ENCODE measurements around the gene RPL23.

The RPL23 gene

DNA sequence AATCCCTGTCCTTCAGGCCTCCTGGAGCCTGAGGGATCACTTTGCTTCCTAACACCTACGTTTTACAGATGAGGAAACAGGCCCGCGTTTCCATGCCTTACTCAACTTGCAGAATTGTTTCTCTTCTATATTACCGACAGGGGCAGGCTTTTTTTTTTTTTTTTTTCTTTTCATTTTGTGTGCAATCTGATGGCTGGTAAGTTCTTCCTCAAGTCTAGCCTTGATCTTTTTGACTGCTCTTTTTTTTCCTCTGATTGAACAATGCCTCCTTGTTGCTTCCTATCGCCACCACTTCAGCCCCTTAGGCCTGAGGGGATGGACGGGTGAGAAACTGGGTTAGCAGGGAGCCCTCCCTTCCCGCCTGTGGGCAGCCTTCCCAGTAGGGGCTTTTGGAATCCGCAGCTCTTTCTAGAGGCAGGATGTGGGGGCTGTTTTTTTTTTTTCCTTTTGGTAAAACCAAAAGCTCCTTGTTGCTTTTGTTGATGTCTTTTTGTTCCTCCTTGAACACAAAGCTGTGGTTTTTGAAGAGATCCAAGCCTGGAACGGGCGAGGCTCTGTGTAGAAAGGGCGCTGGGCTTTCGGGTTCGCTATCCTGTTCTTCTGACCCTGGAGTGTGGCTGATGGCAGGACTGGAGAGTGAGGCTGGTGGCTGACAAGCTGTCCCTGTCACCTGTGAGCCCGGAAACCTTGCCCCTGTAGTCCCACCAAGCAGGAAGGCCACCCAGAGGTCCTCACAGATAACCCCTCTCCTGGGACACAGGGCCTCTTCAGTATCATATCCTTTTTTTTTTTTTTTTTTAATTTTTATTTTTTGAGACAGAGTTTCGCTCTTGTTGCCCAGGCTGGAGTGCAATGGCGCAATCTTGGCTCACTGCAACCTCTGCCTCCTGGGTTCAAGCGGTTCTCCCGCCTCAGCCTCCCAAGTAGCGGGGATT, 30.3 kb upstream of the RPL23 start:
- DNase-seq, result no peak

DNA sequence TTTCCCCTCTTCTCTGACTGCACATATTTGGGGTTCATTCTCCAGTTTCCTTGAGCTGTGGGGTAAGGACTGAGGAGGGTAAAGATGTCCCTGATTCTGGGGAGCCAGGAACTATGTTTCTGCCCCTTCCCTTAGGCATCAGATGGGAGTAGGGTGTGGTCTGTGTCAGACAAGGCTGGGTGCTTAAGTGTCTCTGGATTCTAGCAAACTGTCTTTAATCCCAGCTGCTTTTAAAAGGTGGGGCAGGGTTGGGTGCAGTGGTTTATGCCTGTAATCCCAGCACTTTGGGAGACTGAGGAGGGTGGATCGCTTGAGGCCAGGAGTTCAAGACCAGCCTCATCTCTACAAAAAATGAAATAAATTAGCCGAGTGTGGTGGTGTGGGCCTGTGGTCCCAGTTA, 29.3 kb upstream of the RPL23 start:
- DNase-seq, result no peak

DNA sequence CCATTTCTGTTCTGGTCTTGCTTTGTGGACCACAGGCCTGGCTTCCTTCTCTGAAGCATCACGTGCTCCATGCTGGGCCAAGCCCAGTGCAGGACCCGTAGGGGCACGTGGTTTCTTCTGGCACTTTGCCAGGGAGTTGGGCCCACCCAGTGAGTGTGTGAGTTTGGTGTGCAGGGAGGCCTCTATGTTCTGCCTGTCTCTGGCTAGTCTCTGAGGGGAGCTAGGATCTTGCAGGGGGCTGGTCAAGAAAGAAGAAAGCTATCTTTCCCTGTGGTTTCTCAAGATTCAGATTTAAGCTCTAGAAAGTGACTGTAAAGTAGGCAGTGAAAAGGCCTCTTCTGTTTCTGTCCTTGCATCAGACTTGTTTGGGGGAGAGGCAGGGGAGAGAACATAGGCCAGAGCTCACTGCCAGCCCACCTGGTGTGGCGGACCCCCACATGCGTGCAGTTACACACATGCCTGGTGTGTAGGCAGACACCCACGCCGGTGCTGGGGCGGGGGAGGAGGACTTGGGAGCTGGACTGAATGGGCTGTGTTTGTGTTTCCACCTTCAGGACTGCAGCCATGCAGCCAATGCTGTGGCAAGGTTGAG, 28.2 kb upstream of the RPL23 start:
- DNase-seq, result no peak

DNA sequence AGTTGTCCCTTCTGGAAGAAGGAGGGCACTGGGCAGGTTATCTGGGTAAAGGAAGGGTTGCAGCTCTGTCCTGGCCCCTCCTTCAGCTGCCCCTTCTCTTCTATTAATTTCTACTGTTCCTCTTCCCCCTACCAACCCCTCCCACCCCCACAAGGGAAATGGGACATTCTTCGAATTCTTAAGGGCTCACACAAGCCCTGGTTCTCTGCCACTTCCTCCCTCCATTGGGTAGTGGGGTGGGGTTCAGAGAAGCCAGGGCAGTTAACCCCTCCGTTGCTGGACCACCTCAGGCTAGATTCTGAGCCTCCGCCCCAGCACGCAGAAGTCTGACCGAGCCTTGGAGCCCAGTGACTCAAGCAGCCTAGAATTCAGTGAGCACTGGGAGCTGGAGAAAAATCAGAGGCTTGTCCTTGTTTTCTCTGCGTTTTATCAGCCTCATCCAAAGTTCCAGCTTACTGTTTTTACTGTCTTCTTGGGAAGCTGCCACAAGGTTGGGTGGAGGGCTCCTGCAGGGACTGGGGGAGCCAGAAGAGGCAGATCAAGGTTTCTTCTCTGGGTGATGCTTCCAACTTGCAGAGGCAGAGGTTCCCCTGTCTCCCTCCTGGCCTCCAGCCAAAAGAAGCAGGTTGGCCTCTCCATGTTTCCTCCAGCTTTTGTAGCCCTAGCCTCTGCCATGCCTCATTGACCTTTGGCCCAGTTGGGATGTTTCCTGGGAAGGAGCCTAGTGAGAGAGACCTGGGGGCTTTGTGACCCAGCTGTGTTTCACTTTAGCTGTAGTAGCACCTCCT, 26.6 kb upstream of the RPL23 start:
- DNase-seq, result no peak

DNA sequence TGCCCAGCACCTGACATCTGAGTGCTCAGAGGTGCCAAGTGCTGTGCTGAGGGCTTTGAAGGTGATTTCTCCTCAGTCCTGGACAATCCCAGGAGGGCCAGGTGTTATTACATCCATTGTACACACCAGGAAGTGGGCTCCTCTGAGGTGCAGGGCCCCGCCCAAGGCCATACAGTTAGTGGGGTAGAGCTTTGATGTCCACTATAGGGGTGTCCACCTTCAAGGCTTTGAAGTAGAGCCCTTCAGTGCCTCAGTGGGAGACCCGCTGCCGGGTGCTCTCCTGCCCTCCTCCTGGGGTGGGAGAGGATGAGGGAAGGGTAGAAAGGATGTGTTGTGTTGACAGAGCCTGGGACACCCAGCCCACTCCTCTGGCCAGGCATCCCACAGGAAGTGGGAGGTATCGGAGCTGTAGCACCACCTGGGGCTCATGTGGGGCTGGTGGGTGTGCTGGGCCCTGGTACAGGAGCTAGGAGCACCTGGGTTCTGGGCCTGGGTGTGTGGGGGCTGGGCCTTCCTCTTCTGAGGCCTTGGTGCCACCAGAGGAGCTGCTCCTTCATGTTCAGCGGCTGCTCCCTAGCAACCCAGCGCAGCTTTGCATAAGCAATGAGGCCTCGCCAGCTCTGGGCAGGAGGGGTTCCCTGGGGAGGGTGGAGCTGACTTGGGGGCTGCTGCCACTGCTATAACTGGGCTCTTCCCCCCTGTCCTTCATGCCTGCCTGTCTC, 23.8 kb upstream of the RPL23 start:
- no peak for DNase-seq

DNA sequence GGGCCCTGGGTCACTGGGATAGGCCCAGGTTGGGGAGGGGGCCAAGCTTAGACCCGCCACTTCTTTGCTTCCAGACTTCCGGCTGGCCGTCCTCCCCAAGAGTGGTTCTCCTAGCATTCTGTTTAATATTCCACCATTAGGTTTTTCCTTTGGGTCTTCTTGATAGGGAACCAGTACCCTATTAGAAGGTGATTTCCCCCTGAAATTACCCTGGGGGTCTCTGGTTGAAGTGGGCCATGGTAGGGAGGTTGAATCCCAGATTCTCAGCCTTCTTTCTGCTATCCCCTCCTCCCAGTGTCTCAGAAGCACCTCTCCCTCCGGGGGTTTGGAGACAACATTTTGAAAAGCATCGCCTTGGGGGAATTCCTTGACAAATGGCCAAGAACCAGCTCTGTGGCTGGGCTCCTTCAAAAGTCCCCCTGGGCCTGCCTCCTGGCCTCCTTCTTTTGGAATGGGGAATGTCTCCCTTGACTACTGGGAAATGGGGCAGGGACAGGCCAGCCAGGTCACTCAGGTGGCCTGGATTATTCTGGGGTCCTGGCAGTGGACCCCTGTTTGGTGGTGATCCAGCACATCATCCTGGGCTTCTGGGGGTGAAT, 22.1 kb upstream of the RPL23 start:
- DNase-seq, result no peak

DNA sequence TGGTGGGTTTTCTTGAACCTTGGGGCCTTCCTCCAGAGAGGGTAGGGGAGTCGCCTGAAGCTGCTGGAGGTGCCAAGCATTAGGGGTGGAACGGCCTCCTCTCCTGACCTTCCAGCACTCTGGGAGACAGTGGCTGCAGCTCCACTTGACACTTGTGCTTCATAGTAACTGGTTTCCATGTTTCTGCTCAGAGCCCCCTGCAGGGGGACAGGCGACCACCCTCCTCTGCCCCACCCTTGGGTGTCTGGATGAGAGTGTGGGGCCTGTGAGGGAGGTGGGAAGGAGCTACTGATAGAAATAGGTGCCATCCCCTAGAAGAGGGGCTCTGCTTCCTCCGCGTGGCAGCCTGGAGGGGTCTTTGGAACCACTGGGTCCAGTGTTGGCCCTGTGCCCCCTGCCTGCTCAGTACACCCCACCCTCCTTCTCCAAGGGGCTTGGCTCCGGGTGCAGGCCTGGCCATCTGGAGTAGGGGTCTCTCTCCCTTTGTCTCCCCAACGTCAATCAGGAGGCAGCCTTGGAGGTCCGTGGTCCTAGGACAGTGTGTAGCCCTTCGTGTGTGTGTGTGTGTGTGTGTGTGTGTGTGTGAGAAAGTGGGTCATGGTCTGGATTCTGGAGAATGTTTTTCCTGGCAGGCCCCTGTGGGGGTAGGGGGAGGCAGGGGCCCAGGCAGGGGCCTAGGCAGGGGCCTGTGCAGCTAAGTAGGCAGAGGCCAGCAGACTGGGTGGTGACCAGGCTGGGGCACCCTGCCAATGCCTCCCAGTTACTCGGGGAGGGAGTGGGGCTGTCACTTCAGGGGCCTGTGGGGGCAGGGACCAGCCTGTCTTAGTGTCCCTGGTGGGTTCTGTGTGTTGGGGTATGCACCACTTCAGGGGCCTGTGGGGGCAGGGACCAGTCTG, 21.2 kb upstream of the RPL23 start:
- DNase-seq, result no peak

DNA sequence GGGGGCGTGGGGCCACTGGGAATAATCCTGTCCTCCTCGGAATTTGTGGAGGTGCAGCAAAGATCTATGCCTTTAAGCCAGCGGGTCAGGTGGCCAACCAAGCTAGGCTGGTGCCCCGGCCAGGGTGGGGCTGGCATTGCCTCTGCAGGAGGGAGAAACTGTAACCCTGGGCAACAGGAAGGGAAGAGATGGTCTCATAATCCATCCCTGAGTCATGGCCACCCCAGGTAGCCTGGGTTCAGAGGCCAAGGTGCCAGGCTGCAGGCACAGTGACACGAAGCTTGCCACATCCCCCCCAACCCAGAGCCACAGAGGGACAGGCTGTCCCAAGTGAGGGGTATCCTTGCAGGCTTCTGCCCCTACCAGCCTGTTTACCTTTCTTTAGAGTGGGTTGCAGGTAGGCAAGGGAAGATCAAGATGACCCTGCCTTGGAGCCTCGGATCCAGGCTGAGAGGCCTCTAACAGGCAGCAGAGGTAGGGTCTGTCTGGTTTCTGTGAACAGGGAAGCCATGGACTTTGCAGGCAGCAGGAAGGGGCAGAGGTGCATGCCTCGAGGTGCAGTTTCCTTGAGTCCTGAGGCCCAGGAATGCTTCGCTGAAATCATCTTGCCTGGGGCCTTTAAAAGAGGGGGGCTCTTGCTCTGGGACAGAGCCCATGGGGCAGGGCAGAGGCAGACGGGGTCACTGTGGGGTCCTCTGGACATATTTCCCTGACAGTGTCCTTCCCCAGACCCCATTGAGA, 20.3 kb upstream of the RPL23 start:
- DNase-seq, result no peak

DNA sequence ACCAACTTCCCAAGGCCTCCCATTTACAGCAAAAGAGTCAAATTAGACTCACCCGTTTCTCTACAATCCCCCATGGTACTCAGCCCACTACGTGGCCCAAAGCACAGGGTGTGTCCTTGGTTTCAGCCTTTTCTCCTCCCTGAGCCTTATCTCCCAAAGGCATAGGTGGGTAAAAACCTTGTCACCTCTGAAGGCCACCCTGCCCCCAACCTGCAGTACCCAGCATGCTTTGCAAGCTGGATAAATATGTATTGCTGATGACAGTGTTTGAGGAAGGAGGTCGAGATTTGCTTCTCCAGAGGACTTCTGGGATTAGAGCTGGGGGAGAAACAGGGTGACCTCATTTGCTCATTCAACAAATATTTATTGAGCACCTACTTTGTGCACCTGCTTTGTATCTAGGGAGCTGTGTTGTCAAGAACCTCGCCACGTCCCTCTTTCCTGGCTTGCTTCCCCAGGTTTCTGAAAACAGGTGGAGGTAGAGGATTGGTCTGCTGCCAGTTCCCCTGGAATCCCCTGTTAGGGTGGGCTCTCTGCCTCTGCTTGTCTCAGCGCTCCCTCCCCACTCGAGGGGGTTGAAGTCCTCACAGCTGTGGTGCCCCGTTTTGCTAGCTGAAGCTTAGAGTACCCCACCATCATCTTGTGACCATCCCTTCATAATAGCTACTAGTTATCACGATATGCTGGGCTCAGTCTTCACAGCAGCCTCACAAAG, 19.3 kb upstream of the RPL23 start:
- no peak for DNase-seq

DNA sequence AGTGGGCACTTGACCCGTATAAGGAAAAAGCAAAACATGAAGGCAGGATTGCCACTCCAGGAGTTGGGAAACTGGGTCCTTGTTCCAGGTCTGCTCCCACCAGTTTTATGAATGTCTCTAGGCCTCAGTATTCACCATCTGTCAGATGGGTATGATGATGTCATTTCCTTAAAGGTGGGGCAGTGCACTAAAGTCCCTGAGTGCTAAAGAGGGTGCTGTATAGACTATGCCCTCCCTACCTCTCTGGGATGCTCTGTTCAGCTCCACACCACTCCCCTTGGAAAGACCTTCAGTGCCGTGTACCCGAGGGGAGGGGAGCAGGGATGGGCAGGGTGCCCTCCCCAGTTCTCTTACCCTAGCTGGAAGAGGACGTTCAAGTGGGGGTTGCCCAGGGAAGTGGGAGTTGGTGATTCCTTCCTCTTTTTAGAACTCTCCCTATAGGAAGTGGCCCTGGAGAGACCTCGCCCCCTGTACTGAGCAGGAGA, 18.5 kb upstream of the RPL23 start:
- DNase-seq, result peak; percentile 37

DNA sequence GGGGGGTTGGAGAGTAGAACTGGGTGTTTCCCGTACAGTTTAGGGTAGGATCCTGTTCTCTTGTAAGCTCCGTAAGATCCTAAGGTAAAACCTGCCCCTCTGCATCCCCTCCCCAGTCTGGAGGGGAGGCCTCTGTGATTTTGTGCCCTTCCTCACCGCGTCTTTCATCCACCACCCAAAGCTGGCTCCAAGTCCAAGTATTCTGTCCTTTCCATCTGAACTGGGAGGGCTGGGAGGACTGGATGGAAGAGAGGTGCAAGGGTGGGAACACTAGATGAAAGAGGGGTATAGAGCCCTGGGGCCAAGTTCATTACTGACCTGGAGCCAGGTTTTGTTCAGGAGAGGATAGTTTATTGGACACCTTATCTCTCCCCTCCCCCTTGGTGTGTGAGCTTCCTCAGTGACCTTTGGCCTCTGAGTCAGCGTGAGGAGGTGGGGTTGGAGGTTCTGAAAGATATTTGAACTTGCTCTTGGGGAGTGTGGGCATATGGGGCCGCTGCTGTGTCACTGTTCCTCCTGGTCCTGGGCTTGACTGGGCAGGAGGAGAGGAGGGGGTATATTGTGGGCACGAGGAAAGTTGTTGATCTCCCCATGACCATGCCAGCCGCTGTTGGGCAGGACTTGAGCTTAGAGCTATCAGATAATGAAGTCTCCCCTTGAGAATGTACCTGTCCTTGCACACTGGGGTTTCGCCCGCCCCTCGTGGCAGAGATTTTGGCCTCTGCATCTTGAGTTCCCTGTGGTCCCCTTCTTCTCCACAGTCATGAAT, 17.9 kb upstream of the RPL23 start:
- DNase-seq, result peak; percentile 75

DNA sequence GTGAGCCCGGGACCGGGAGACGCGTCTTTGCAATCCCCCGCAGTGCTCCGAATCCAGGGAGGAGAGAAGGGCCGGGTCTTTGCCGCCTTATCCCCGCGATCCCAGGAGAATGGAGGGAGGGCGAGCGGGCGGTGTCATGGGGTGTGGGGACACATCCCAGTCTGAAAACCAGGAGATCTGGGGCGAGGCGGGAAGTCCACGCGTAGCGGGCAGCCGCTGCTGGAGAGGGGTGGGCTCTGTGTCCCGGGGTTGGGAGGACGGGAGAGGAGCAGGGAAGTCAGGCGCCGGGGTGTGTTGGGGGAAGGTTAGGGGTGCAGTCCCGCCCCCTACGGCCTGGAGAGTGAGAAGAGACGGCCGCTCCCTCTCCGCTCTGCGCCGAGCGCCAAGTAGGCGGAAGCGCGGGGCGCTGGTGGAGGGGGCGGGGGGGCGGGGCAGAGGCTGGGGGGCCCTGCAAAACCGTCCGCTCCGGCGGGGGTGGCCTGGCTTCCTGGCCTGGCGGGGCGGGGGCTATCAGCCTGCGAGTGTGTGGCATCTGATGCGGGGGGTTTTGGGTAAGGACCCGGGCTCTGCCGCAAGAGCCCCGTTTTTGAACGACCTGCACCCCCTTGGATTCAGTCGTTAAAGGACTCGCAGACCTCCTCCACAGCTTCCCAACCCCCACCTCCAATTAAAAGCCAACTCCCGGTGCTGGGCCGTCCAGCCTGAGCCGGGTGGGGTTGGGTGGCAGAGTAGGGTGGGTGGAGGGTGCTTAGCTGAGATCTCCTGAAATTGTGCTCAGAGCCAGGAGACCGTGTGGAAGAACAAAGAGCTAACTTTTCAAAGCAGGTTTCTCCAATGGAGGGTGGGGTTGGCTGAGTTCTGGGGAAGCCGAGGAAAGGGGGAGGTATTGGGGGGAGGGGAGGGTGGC, 17.0 kb upstream of the RPL23 start:
- peak; percentile 49 for DNase-seq

DNA sequence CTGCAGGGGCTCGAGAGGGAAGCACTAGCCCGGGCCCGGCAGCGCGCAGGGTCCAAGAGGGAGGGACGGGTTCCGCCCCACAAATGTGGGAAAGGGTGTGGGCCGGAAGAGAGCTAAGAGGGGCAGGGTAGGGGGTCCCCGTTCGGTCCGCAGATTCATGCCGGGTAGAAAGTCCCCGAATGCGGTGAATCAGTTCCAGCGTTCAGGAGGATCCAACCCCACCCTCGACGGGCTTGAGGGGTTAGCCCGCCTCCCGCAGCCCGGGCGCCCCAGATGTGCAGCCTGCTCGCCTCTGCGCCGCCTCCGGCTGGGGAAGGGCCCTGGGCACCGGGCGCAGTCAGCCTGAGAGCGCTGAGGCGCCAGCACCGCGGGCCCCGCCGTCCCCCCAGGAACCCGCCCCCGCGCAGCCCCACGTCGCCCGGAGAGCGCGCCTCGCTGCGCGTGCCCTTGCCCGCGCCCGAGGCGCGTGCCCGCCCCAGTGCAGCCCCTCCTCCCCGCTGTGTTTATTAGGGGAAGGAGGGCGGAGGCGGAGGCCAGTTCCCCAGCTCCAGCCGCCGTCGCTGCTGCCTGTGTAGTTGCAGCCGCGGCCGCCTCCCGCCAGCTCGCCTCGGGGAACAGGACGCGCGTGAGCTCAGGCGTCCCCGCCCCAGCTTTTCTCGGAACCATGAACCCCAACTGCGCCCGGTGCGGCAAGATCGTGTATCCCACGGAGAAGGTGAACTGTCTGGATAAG, 16.2 kb upstream of the RPL23 start, which contains the start of gene LASP1:
Gene LASP1, plus strand, starts transcription at position 533 of the 733 bp plus-strand sequence. Its CDS starts 132 bp downstream, at position 665.
- DNase-seq, result peak; percentile 88

DNA sequence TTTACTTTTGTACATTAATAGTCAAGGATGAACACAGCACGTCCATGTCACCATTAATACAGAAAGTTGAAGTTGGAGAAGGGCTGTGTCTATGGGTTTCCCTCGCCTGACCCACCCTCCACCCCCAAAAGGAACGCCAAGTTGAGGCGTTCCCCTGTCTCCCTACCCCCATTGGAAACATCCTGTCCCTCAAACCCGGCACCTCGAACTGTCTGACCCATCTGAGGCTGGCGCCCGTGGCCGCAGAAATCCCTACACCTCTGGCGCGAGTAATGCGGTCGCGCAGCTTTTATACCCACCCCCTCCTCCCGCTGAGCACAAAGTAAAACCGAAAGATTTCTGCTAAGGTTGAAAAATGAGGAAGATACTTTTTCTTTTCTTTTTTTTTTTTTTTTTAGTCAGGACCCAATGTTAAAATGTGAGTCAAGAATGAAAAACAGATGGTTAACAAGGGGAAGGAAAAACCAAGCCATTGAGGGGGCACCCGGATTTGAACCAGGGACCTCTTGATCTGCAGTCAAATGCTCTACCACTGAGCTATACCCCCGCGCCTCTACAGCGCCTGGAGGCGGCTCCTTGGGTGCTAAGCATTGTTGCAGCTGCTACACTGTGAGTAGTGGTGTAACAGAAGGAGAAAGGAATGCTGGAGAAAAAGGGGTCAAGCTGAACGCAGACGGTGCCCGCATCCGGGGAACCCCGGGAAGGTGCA, 15.4 kb upstream of the RPL23 start:
- peak; percentile 88 for DNase-seq

DNA sequence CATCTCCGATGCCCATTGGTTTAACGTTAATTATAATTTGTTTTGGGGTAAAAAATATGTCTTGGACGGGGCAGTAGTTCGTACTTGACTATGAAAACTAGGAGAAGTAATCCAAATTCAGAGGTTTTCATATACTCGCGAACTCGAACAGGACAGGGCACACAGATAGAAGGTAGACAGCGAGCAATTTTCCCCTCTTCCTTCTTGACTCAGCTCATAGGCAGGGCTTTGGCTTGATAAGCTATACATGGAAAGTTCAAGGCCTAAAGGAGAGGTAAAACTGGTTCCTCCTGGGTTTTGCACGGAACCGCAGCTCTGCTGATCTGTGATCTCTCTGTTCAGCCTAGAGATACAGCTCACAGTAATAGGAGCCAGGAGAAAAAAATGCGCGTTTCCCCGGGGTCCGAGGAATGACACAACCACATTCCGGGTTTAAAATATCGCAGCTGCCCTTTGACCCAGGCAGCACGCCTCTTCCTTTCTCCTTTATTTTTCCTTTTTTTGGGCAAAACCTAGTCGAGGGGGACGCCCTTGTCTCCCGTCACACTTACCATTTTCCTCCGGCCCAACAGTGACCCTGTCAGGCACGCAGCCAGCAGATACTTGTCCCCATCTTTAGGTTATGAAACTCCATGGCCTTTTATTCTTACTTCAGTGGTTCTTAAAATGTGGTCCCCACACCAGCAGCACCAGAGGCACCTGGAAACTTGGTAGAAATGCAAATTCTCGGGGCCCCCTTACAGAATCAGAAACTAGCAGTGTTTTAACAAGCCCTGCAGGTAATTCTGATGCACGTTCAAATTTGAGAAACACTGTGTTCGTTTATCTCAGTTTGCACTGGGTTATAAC, 14.7 kb upstream of the RPL23 start:
- no peak for DNase-seq

All from CD4-positive, alpha-beta T cell treated with Interleukin-4 for 4 hours (primary cell).